H1 (cell line): ENCODE measurements around the gene RADIL. TPM values are rescaled to one million over a fixed set of nuclear protein-coding genes. Genes with fewer than 3 reads are reported as not detected.
A peak's percentile ranks its signal among the peaks of the same experiment; 100 is the strongest.

Experiments used
- CTCF ChIA-PET: fragments of 300-600 bp; sonication (Branson Sonifier 250); formaldehyde crosslinking; loops from one replicate; lab custom pipeline; 2021; ENCODE audit not compliant: partially characterized antibody; lab: Charles Lee
- POLR2A ChIA-PET: fragments of 300-600 bp; sonication (Branson Sonifier 250); formaldehyde crosslinking; loops from one replicate; lab custom pipeline; 2021; ENCODE audit warnings: inconsistent platforms; ENCODE audit not compliant: partially characterized antibody; lab: Charles Lee
- DNase-seq, 2 experiments: peaks; one replicate each; pipeline versions ENCODE4 v3.0.0 to v3.0.0-alpha.2; 2010 to 2022; ENCODE audit warnings: low spot score in 2 of 2, low read depth in 1 of 2, mixed read lengths in 1 of 2
- FAIRE-seq: peaks from 2 replicates; lab custom pipeline; 2011; peaks lifted over from hg19 to GRCh38; lab: Jason Lieb, UNC
- H2AFZ ChIP-seq: 2 replicates; pipeline ENCODE4 v1.8.1; 2012; ENCODE audit warnings: low read length, inconsistent platforms
- H2AK5ac ChIP-seq: 2 replicates; pipeline ENCODE4 v1.6.1; 2013; ENCODE audit warnings: low read depth, low read length
- H2BK120ac ChIP-seq: replicated peaks from 2 replicates; pipeline ENCODE3; 2013; ENCODE audit warnings: low read depth, low read length, inconsistent platforms
- H2BK12ac ChIP-seq: 2 replicates; pipeline ENCODE4 v1.6.1; 2013; ENCODE audit warnings: low read depth, low read length
- H2BK15ac ChIP-seq: 2 replicates; pipeline ENCODE4 v1.6.1; 2013; ENCODE audit warnings: low read length
- H2BK20ac ChIP-seq: 2 replicates; pipeline ENCODE4 v1.6.1; 2013; ENCODE audit warnings: low read length
- H2BK5ac ChIP-seq: 2 replicates; pipeline ENCODE4 v1.6.1; 2013; ENCODE audit warnings: low read depth, low read length
- H3K14ac ChIP-seq: 2 replicates; pipeline ENCODE4 v1.6.1; 2013; ENCODE audit warnings: inconsistent platforms; ENCODE audit not compliant: insufficient read length
- H3K18ac ChIP-seq: 2 replicates; pipeline ENCODE4 v1.6.1; 2013; ENCODE audit warnings: low read length; ENCODE audit errors: extremely low read depth
- H3K23ac ChIP-seq: 2 replicates; pipeline ENCODE4 v1.6.1; 2013; ENCODE audit warnings: inconsistent platforms; ENCODE audit not compliant: insufficient read length
- H3K23me2 ChIP-seq: 2 replicates; pipeline ENCODE4 v1.6.1; 2013; ENCODE audit warnings: low read depth, low read length
- H3K27ac ChIP-seq: 2 replicates; pipeline ENCODE4 v1.6.1; 2011; ENCODE audit warnings: low read depth, low read length, inconsistent platforms
- H3K27me3 ChIP-seq, 4 experiments: replicated peaks in 1 of 4; 1 replicate in 1 of 4; 2 replicates in 3 of 4; pipeline versions ENCODE4 v1.6.1 to v1.8.1; 2011 to 2013; ENCODE audit warnings: low read length in 3 of 4, mild to moderate bottlenecking in 3 of 4, inconsistent platforms in 2 of 4, mixed read lengths in 2 of 4, moderate library complexity in 1 of 4; ENCODE audit not compliant: control insufficient read depth in 3 of 4, insufficient read depth in 3 of 4; ENCODE audit errors: extremely low read depth in 1 of 4
- H3K36me3 ChIP-seq, 4 experiments: 2 replicates each; pipeline versions ENCODE4 v1.6.1 to v1.8.1; 2011 to 2013; ENCODE audit warnings: mild to moderate bottlenecking in 4 of 4, low read length in 3 of 4, moderate library complexity in 2 of 4, control low read depth in 1 of 4, inconsistent platforms in 1 of 4; ENCODE audit not compliant: insufficient read depth in 4 of 4, control insufficient read depth in 2 of 4
- H3K4ac ChIP-seq: replicated peaks from 2 replicates; pipeline ENCODE3; 2013; ENCODE audit warnings: low read length, low read depth, mixed read lengths, inconsistent platforms; ENCODE audit not compliant: insufficient read length
- H3K4me1 ChIP-seq, 4 experiments: replicated peaks in 1 of 4; 1 replicate in 1 of 4; 2 replicates in 3 of 4; pipeline versions ENCODE4 v1.6.1 to v1.8.1; 2011 to 2013; ENCODE audit warnings: low read length in 3 of 4, inconsistent platforms in 2 of 4, mixed read lengths in 1 of 4; ENCODE audit not compliant: insufficient read depth in 4 of 4, control insufficient read depth in 3 of 4
- H3K4me2 ChIP-seq, 2 experiments: 2 replicates each; pipeline versions ENCODE4 v1.6.1 to v1.8.1; 2011 to 2013; ENCODE audit warnings: low read depth in 2 of 2, low read length in 2 of 2, control low read depth in 1 of 2, inconsistent platforms in 1 of 2, mild to moderate bottlenecking in 1 of 2; ENCODE audit not compliant: insufficient read depth in 1 of 2
- H3K4me3 ChIP-seq, 4 experiments: fragments of 200-600, 300-600 bp in 1 of 4; sonication (generic), shearing (Covaris generic), sonication (Bioruptor Twin) in 1 of 4; 2 replicates each; pipeline versions ENCODE4 v1.5.1 to v1.8.1; 2011 to 2016; ENCODE audit warnings: low read length in 4 of 4, low read depth in 3 of 4, control low read depth in 2 of 4, inconsistent platforms in 2 of 4, mild to moderate bottlenecking in 2 of 4, mixed read lengths in 1 of 4, moderate library complexity in 1 of 4; ENCODE audit not compliant: insufficient read depth in 2 of 4; ENCODE audit errors: extremely low read depth in 1 of 4
- H3K56ac ChIP-seq: replicated peaks from 2 replicates; pipeline ENCODE3; 2013; ENCODE audit warnings: low read depth, mild to moderate bottlenecking, mixed read lengths, low read length, inconsistent platforms; ENCODE audit not compliant: insufficient read length
- H3K79me1 ChIP-seq: 2 replicates; pipeline ENCODE4 v1.6.1; 2013; ENCODE audit warnings: low read depth, low read length, control low read depth
- H3K79me2 ChIP-seq, 2 experiments: 2 replicates each; pipeline versions ENCODE4 v1.6.1 to v1.8.1; 2012 to 2013; ENCODE audit warnings: low read length in 2 of 2, mild to moderate bottlenecking in 2 of 2, inconsistent platforms in 1 of 2; ENCODE audit not compliant: insufficient read depth in 2 of 2, control insufficient read depth in 1 of 2
- H3K9ac ChIP-seq, 4 experiments: replicated peaks in 1 of 4; 1 replicate in 1 of 4; 2 replicates in 3 of 4; pipeline versions ENCODE4 v1.6.1 to v1.8.1; 2011 to 2013; ENCODE audit warnings: low read depth in 3 of 4, low read length in 3 of 4, control low read depth in 2 of 4, mild to moderate bottlenecking in 2 of 4, moderate library complexity in 2 of 4, inconsistent platforms in 1 of 4; ENCODE audit errors: extremely low read depth in 1 of 4
- H3K9me3 ChIP-seq, 2 experiments: 2 replicates each; pipeline versions ENCODE4 v1.6.1 to v1.8.1; 2012 to 2013; ENCODE audit warnings: mild to moderate bottlenecking in 2 of 2, moderate library complexity in 2 of 2, control low read depth in 1 of 2, inconsistent platforms in 1 of 2, low read depth in 1 of 2, low read length in 1 of 2, mixed read lengths in 1 of 2; ENCODE audit not compliant: insufficient read depth in 2 of 2
- H4K20me1 ChIP-seq, 2 experiments: replicated peaks in 1 of 2; 2 replicates each; pipeline versions ENCODE3 to v1.8.1; 2011 to 2013; ENCODE audit warnings: inconsistent platforms in 2 of 2, low read length in 2 of 2, mild to moderate bottlenecking in 1 of 2; ENCODE audit not compliant: insufficient read depth in 2 of 2, control insufficient read depth in 1 of 2
- H4K5ac ChIP-seq: 2 replicates; pipeline ENCODE4 v1.6.1; 2013; ENCODE audit warnings: low read length, low read depth, mixed read lengths, inconsistent platforms; ENCODE audit not compliant: insufficient read length
- H4K8ac ChIP-seq: 2 replicates; pipeline ENCODE4 v1.8.0; 2013; ENCODE audit warnings: mild to moderate bottlenecking, moderate library complexity, low read length, inconsistent platforms; ENCODE audit not compliant: insufficient read depth; ENCODE audit errors: extremely low read depth
- H4K91ac ChIP-seq: replicated peaks from 2 replicates; pipeline ENCODE3; 2013; ENCODE audit warnings: low read length, mixed read lengths, inconsistent platforms; ENCODE audit not compliant: insufficient read length
- ASH2L ChIP-seq: fragments of 200-600, 300-600 bp; sonication (generic); IDR thresholded peaks from one replicate; pipeline ENCODE4 v1.7.1; 2017; ENCODE audit warnings: low read length
- BRCA1 ChIP-seq: IDR thresholded peaks from 2 replicates; pipeline ENCODE4 v1.6.1; 2012; ENCODE audit warnings: low read depth, low read length, improper control_type of control experiment
- CHD2 ChIP-seq: IDR thresholded peaks from 2 replicates; pipeline ENCODE4 v1.6.1; 2012; ENCODE audit warnings: low read length, improper control_type of control experiment
- KDM5A ChIP-seq: fragments of 200-600 bp; IDR thresholded peaks from 2 replicates; pipeline ENCODE4 v1.7.1; 2012; ENCODE audit warnings: mild to moderate bottlenecking, low read length, inconsistent platforms, mixed read lengths
- RBBP5 ChIP-seq: IDR thresholded peaks from 2 replicates; pipeline ENCODE4 v1.7.1; 2012; ENCODE audit warnings: low read depth, mild to moderate bottlenecking, inconsistent platforms, low read length, moderate library complexity, borderline replicate concordance
- ZNF274 ChIP-seq: IDR thresholded peaks from 2 replicates; pipeline ENCODE4 v1.7.0; 2012; ENCODE audit warnings: low read length, borderline replicate concordance; ENCODE audit errors: extremely low read depth
- WGBS, 2 experiments: shearing (Covaris generic) in 1 of 2; methylation state at CpG; one replicate each; pipeline versions ENCODE4 v1.1.6 to v1.1.7; 2013 to 2015; ENCODE audit warnings: low lambda C conversion rate in 2 of 2, mixed read lengths in 2 of 2, inconsistent platforms in 1 of 2, low coverage in 1 of 2, missing lambda C conversion rate in 1 of 2; ENCODE audit not compliant: insufficient replicate concordance in 2 of 2, insufficient coverage in 1 of 2, insufficient read length in 1 of 2; ENCODE audit errors: extremely low coverage in 1 of 2, missing lambda C conversion rate in 1 of 2; 5-methylcytosine and 5-hydroxymethylcytosine counted together
- polyA plus RNA-seq, 7 experiments: library from polyadenylated mRNA; depleted of rRNA in 3 of 7; stranded (reverse) in 5 of 7; unstranded in 2 of 7; fragments of >200 nt in 5 of 7; fragments of 200-250 nt in 2 of 7; gene quantifications; 1 replicate in 5 of 7; 2 replicates in 1 of 7; 4 replicates in 1 of 7; pipeline versions ENCODE4 v1.2.1 to v1.2.3, GENCODE V29; 2011 to 2013; ENCODE audit warnings: missing spikeins in 2 of 7, mixed read lengths in 2 of 7
- total RNA-seq: library from RNA; stranded (reverse); fragmentation: NEBNext Ultra II Directional; extraction: Animal tissue kit (Norgen Biotek cat#: 25700); gene quantifications from 2 replicates; pipeline ENCODE4 v1.2.1, GENCODE V29; 2021
- TF ChIP-seq, protein P1 (sequence below): IDR thresholded peaks from 2 replicates; pipeline ENCODE4 v1.6.1; 2011; ENCODE audit warnings: low read length, improper control_type of control experiment
- TF ChIP-seq, protein P2 (sequence below): IDR thresholded peaks from 2 replicates; pipeline ENCODE4 v1.6.1; 2012; ENCODE audit warnings: inconsistent platforms

RADIL gene
- total and polyA plus RNA-seq, 2 of the 8 experiments (the other 6 are each of a cell fraction or from before 2014, with no cell fraction given) = 5.0 to 5.4 TPM

DNA sequence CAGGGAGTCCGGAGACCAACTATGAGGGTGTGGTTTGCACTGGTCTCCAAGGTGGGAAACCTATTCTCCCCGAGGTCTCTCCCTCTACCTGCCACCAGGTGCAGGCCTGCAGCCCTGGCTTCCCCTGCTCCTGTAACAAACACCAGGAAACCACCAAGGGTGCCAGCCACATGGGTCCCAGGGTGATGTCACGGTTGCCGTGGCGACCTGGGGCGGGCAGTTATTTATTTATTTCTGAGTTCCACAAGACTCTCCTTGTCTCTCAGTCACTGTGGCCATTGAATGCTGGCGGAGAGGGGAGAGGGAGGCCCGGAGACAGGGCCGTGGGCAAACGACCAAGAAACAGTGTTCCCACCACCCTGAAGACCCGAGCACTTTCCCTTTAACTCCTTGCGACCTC, 48.4 kb upstream of the RADIL start:
- DNase-seq (peak; percentile 27 to 60), FAIRE-seq (no peak)
- H2BK20ac ChIP-seq = no peak overlapping the region
- no peak overlapping the region for H3K56ac ChIP-seq
- no peaks in the 10 kb centered on the region for H3K27me3 ChIP-seq
- H4K20me1 ChIP-seq = no peaks in the 10 kb centered on the region
- H3K4me2 ChIP-seq = no peak overlapping the region
- H2BK15ac ChIP-seq = no peak overlapping the region
- H3K23ac ChIP-seq = no peak overlapping the region
- no peak overlapping the region for H2AK5ac ChIP-seq
- peaks cover 4 to 6% of the 10 kb centered on the region in 2 experiments; a peak in 3 of 4 replicates for H3K9me3 ChIP-seq
- CTCF ChIA-PET = interaction anchor here (0.9 to 1.1 kb wide), 2 partner anchors 49 to 102 kb away, joined by 3 read pairs; partner anchors contain the start of gene RADIL
- no peak overlapping the region for H3K27ac ChIP-seq
- no peak overlapping the region for H2BK120ac ChIP-seq
- WGBS, 2 experiments = 87% methylated on average over 11 of the region's 12 CpGs; no CpG with 5 or more reads in 1 of the 2 experiments
- H3K4ac ChIP-seq = no peak overlapping the region
- H2BK12ac ChIP-seq = no peak overlapping the region
- no peaks in the 10 kb centered on the region for H3K79me1 ChIP-seq
- POLR2A ChIA-PET = no interaction called here
- H2AFZ ChIP-seq = no peak overlapping the region
- H4K91ac ChIP-seq = no peak overlapping the region
- no peak overlapping the region for H3K14ac ChIP-seq
- peaks cover 0 to 6% (median 0%) of the 10 kb centered on the region in 4 experiments; a peak in 1 of 7 replicates for H3K4me1 ChIP-seq
- no peak overlapping the region for H2BK5ac ChIP-seq
- no peaks in the 10 kb centered on the region for H3K36me3 ChIP-seq
- no peaks in the 10 kb centered on the region for H3K79me2 ChIP-seq
- no peak overlapping the region for H3K18ac ChIP-seq
- H4K5ac ChIP-seq = no peak overlapping the region
- no peak overlapping the region for H3K4me3 ChIP-seq
- no peak overlapping the region for H3K9ac ChIP-seq
- H3K23me2 ChIP-seq = no peaks in the 10 kb centered on the region
- no peak overlapping the region for H4K8ac ChIP-seq
- no peak for TF ChIP-seq RBBP5
- no peak for TF ChIP-seq CHD2
- TF ChIP-seq, protein P1, sequence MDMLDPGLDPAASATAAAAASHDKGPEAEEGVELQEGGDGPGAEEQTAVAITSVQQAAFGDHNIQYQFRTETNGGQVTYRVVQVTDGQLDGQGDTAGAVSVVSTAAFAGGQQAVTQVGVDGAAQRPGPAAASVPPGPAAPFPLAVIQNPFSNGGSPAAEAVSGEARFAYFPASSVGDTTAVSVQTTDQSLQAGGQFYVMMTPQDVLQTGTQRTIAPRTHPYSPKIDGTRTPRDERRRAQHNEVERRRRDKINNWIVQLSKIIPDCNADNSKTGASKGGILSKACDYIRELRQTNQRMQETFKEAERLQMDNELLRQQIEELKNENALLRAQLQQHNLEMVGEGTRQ = no peak
- TF ChIP-seq ASH2L = no peak
- TF ChIP-seq KDM5A = no peak
- TF ChIP-seq, protein P2, sequence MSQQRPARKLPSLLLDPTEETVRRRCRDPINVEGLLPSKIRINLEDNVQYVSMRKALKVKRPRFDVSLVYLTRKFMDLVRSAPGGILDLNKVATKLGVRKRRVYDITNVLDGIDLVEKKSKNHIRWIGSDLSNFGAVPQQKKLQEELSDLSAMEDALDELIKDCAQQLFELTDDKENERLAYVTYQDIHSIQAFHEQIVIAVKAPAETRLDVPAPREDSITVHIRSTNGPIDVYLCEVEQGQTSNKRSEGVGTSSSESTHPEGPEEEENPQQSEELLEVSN = no peak
- no peak for TF ChIP-seq ZNF274
- no peak for TF ChIP-seq BRCA1
